Psoas muscle (tissue), 8 donors: Measurements from ENCODE around the gene ERN1. TPM values are rescaled to one million over a fixed set of nuclear protein-coding genes. Genes with fewer than 3 reads are reported as not detected.

Experiments
- ATAC-seq, 4 donors: fragments of 200-7000 bp; cut with Tn5 transposase; one replicate each; pipeline ENCODE4 v1.9.1; 2020; ENCODE audit warnings: moderate library complexity in 3 of 4, mild to moderate bottlenecking in 2 of 4
- DNase-seq, 2 donors: peaks; one replicate each; pipeline ENCODE4 v3.0.0-alpha.2; 2020
- H3K27ac ChIP-seq: fragments of 200-600 bp; one replicate; pipeline ENCODE4 v1.8.0; 2022
- H3K27me3 ChIP-seq, 3 donors: fragments of 200-600 bp in 1 of 3; one replicate each; pipeline versions ENCODE4 v1.6.1 to v1.8.0; 2013 to 2022; ENCODE audit warnings: low read length in 2 of 3, mild to moderate bottlenecking in 2 of 3, moderate library complexity in 1 of 3; ENCODE audit not compliant: insufficient read depth in 3 of 3
- H3K36me3 ChIP-seq, 2 donors: fragments of 200-600 bp in 1 of 2; one replicate each; pipeline versions ENCODE4 v1.6.1 to v1.8.0; 2013 to 2022; ENCODE audit warnings: low read depth in 1 of 2, mild to moderate bottlenecking in 1 of 2, moderate library complexity in 1 of 2; ENCODE audit not compliant: insufficient read depth in 1 of 2
- H3K4me1 ChIP-seq: fragments of 200-600 bp; one replicate; pipeline ENCODE4 v1.8.0; 2022
- H3K4me3 ChIP-seq: fragments of 200-600 bp; one replicate; pipeline ENCODE4 v1.8.0; 2022; ENCODE audit warnings: mild to moderate bottlenecking
- H3K9me3 ChIP-seq: fragments of 200-600 bp; one replicate; pipeline ENCODE4 v1.8.0; 2022
- WGBS, 3 donors: extraction: QIAGEN DNeasy Blood & Tissue Kit; methylation state at CpG; one replicate each; pipeline versions ENCODE4 v1.1.6 to v1.1.7; 2013; 5-methylcytosine and 5-hydroxymethylcytosine counted together
- intact Hi-C, 2 donors: fragments of 100-400 bp; cut with DNase I; formaldehyde crosslinking; loops; one replicate each; pipeline versions ENCODE4 v1.11.0 to v1.14.2; 2022
- polyA plus RNA-seq, 3 donors: library from polyadenylated mRNA; stranded (reverse); fragments of 200-250 nt; gene quantifications; one replicate each; pipeline ENCODE4 v1.2.3, GENCODE V29; 2013
- total RNA-seq, 4 donors: library from RNA; stranded (reverse); fragmentation: NEBNext Ultra II Directional in 2 of 4; extraction: Animal tissue kit (Norgen Biotek cat#: 25700) in 2 of 4; gene quantifications; one replicate each; pipeline versions ENCODE4 v1.2.1 to v1.2.4, GENCODE V29; 2021 to 2023
- TF ChIP-seq, protein P1 (sequence below): fragments of 200-600 bp; IDR thresholded peaks from one replicate; pipeline ENCODE4 v1.8.0; 2022; ENCODE audit warnings: antibody characterized with exemption
- donor health status: healthy with polysubstance abuse.
- donor health status: DM: no; HTN: no; CAD: no; lungs with moderate emphysema.
- donor health status: Bipolar disorder and iron deficiency.
- donor health status: healthy.
- donor health status: DM: yes; HTN: yes; CAD: no.
- donor health status: DM: no; HTN: no; CAD: no.
- donor health status: DM: no; HTN: no; CAD: no.
- donor health status: DM: yes; HTN: yes; CAD: no.

Gene ERN1
- total and polyA plus RNA-seq, 7 donors = 2.8 to 16.6 (median 10.6) TPM

DNA sequence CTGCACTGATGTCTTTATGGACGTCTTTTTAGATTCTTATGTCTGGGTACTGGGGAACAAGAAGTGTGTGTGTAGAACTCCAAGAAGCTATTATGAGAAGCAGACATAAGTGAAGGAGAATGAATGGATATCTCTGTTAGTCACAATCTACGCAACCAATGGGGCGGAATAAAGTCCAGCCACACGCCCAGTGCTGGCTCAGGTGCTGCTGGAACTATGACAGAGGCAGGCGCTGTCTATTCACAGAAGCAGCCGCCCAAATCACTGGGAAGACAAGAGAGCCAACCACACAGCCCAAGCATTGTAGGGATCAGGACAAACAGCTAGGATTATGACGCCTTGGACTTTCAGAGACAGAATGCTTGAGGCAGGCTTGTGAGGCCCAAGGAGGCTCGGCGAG lies 65.6 kb downstream of the ERN1 start:
- H3K27me3 ChIP-seq = no peaks in the 10 kb centered on the region
- intact Hi-C loops = loop anchor here in 1 of 2 donors (10.0 kb wide), 1 partner anchor 70 kb away; the partner anchor contains the start of gene ERN1
- H3K9me3 ChIP-seq = peaks cover 2% of the 10 kb centered on the region
- no peak overlapping the region for H3K4me3 ChIP-seq
- DNase-seq (no peak), ATAC-seq (no peak)
- WGBS, 3 donors = 89 to 94% (median 90%) methylated on average over 9 of the region's 9 CpGs
- TF ChIP-seq, protein P1, sequence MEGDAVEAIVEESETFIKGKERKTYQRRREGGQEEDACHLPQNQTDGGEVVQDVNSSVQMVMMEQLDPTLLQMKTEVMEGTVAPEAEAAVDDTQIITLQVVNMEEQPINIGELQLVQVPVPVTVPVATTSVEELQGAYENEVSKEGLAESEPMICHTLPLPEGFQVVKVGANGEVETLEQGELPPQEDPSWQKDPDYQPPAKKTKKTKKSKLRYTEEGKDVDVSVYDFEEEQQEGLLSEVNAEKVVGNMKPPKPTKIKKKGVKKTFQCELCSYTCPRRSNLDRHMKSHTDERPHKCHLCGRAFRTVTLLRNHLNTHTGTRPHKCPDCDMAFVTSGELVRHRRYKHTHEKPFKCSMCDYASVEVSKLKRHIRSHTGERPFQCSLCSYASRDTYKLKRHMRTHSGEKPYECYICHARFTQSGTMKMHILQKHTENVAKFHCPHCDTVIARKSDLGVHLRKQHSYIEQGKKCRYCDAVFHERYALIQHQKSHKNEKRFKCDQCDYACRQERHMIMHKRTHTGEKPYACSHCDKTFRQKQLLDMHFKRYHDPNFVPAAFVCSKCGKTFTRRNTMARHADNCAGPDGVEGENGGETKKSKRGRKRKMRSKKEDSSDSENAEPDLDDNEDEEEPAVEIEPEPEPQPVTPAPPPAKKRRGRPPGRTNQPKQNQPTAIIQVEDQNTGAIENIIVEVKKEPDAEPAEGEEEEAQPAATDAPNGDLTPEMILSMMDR = no peak
- H3K4me1 ChIP-seq = no peaks in the 10 kb centered on the region
- peaks cover 4 to 70% of the 10 kb centered on the region in 2 donors for H3K36me3 ChIP-seq
- H3K27ac ChIP-seq = no peak overlapping the region

DNA sequence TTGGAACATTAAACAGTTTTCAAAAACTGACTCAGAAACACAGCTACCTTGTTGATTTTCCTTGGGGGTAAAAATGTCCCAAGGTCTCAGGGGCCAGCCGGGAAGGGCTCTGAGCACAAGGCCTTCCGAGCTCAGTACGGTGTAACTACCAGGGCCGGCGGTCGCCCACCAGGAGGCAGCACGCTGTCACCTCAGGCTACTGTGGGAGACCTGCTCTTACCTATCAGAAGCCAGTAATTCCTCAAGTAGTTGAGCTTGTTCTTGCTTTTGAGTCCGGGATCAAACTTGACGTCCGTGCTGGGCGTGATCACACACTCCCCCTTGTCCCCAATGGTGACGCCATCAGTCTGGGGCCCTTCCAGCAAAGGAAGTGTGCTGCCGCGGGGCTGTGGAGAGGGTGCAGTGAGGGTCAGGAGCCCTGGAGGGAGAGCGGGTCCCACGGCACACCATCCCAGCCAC lies 66.1 kb downstream of the ERN1 start:
- WGBS, 3 donors = 66 to 73% (median 71%) methylated on average over 16 of the region's 16 CpGs
- ATAC-seq (peak; percentile 54 to 81 (median 76)), DNase-seq (peak; percentile 48 to 70)
- Histone ChIP-seq H3K36me3 (peaks cover 4 to 70% of the 10 kb centered on the region in 2 donors), H3K4me3 (no peak overlapping the region), H3K27me3 (no peaks in the 10 kb centered on the region), H3K27ac (no peak overlapping the region), H3K9me3 (no peaks in the 10 kb centered on the region), H3K4me1 (no peaks in the 10 kb centered on the region)
- intact Hi-C loops = loop anchor here (2.0 to 10.0 kb wide), 2 partner anchors 69 to 71 kb away; partner anchors contain the start of gene ERN1 (in 1 of the 2)
- TF ChIP-seq, protein P1 = peak; percentile 51

DNA sequence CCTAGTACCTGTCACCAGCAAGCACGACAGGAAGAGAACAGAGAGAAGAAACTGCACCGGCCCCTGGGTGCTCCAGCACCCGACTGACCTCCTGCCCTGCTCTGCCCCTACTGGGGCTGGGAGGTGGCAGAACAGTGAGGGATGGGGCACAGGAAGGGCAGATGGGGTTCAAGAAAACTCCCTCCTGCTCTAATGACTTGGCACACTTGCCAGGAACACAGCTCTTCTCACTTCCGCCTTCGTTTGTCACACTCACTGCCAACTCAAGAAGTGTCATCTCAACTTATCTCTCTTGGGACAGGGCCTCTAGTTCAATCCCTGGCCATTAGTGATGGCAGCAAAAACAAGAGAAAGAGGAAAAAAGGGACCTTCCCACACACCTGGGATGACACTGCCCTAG lies 66.9 kb downstream of the ERN1 start:
- Histone ChIP-seq H3K4me1 (no peaks in the 10 kb centered on the region), H3K27me3 (no peaks in the 10 kb centered on the region), H3K36me3 (peaks cover 0 to 70% of the 10 kb centered on the region in 2 donors), H3K4me3 (no peak overlapping the region), H3K27ac (no peak overlapping the region), H3K9me3 (no peaks in the 10 kb centered on the region)
- TF ChIP-seq, protein P1 = no peak
- intact Hi-C loops = loop anchor here (2.0 to 10.0 kb wide), 2 partner anchors 70 to 72 kb away; partner anchors contain the start of gene ERN1 (in 1 of the 2)
- DNase-seq (no peak), ATAC-seq (no peak)
- 82 to 86% (median 83%) methylated on average over 5 of the region's 5 CpGs for WGBS, 3 donors

DNA sequence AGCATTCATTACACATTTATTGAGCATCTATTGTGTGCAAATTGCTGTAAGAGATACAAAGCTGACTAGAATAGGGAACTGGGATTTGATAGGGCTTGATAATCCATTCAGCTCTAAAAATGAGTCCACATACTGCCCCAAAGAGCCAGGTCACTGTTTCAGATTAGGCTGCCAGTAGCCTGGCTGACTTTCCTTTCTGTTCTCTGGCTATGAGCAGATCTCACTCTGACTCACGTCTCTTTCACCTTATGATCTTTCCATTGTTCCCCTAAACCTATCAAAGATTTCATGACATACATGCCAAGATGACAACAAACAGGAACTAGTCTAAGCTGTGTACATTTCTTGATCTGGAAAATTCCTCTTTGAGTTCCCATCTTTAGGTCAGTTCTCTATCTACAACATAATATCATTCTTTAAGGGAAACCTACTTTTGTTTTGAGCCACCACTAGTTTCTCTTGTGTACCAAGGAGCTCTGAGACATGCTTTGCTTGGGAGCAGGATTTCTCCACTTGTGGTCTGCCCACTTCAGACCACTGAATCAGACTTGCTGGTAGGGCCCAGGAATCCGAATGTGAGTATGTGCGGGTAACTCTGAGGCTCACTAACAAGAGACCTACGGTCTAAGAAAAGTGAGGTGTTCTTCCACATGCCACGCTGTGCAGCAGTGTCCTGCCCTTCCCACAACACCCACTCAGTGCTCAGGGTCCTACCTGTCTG lies 68.6 kb downstream of the ERN1 start:
- intact Hi-C loops = loop anchor here in 1 of 2 donors (10.0 kb wide), 1 partner anchor 73 kb away; the partner anchor contains the start of gene ERN1
- no peak overlapping the region for H3K27ac ChIP-seq
- H3K36me3 ChIP-seq = peaks cover 0 to 76% of the 10 kb centered on the region in 2 donors
- H3K4me3 ChIP-seq = no peak overlapping the region
- H3K9me3 ChIP-seq = no peaks in the 10 kb centered on the region
- no peak for ATAC-seq
- no peak for DNase-seq
- no peaks in the 10 kb centered on the region for H3K27me3 ChIP-seq
- H3K4me1 ChIP-seq = no peaks in the 10 kb centered on the region
- WGBS, 3 donors = 93 to 94% (median 93%) methylated on average over 5 of the region's 5 CpGs
- TF ChIP-seq, protein P1 = no peak
